Activated naive CD4-positive, alpha-beta T cell treated with anti-CD3 and anti-CD28 coated beads, Interleukin-2, amount 50 U/mL, for 72 hours (primary cell): Measurements from ENCODE around the gene ATAD5. TPM values are rescaled to one million over a fixed set of nuclear protein-coding genes. Genes with fewer than 3 reads are reported as not detected.
"Not testable (repeated sequence)": the region's sequence is repeated elsewhere in the genome, so short reads cannot be mapped to it uniquely, and the experiment has no call there.

ENCODE experiments used
- ATAC-seq, 2 donors: fragments of 150-1000 bp; cut with Tn5 transposase; 2 replicates each; pipeline ENCODE4 v1.10.0; 2021; ENCODE audit warnings: mild to moderate bottlenecking in 2 of 2, moderate library complexity in 2 of 2
- DNase-seq, 2 donors: peaks; one replicate each; pipeline ENCODE4 v3.0.0; 2021 to 2022; ENCODE audit warnings: low spot score in 2 of 2
- H3K27ac Mint-ChIP-seq, 2 donors: one replicate each; pipeline ENCODE4 v1.8.0; 2022; ENCODE audit warnings: mild to moderate bottlenecking in 2 of 2, mixed read lengths in 2 of 2
- H3K36me3 Mint-ChIP-seq, 2 donors: one replicate each; pipeline ENCODE4 v1.8.0; 2022; ENCODE audit warnings: mixed read lengths in 2 of 2
- H3K9me3 Mint-ChIP-seq, 2 donors: one replicate each; pipeline ENCODE4 v1.8.0; 2022; ENCODE audit warnings: mixed read lengths in 2 of 2
- total RNA-seq, 2 donors: library from RNA; stranded (reverse); gene quantifications; one replicate each; pipeline ENCODE4 v1.2.3, GENCODE V29; 2022

Gene ATAD5, protein sequence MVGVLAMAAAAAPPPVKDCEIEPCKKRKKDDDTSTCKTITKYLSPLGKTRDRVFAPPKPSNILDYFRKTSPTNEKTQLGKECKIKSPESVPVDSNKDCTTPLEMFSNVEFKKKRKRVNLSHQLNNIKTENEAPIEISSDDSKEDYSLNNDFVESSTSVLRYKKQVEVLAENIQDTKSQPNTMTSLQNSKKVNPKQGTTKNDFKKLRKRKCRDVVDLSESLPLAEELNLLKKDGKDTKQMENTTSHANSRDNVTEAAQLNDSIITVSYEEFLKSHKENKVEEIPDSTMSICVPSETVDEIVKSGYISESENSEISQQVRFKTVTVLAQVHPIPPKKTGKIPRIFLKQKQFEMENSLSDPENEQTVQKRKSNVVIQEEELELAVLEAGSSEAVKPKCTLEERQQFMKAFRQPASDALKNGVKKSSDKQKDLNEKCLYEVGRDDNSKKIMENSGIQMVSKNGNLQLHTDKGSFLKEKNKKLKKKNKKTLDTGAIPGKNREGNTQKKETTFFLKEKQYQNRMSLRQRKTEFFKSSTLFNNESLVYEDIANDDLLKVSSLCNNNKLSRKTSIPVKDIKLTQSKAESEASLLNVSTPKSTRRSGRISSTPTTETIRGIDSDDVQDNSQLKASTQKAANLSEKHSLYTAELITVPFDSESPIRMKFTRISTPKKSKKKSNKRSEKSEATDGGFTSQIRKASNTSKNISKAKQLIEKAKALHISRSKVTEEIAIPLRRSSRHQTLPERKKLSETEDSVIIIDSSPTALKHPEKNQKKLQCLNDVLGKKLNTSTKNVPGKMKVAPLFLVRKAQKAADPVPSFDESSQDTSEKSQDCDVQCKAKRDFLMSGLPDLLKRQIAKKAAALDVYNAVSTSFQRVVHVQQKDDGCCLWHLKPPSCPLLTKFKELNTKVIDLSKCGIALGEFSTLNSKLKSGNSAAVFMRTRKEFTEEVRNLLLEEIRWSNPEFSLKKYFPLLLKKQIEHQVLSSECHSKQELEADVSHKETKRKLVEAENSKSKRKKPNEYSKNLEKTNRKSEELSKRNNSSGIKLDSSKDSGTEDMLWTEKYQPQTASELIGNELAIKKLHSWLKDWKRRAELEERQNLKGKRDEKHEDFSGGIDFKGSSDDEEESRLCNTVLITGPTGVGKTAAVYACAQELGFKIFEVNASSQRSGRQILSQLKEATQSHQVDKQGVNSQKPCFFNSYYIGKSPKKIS (N-terminal part only)
- 10 to 100 TPM; 32.5 to 52.1 TPM for total RNA-seq

DNA sequence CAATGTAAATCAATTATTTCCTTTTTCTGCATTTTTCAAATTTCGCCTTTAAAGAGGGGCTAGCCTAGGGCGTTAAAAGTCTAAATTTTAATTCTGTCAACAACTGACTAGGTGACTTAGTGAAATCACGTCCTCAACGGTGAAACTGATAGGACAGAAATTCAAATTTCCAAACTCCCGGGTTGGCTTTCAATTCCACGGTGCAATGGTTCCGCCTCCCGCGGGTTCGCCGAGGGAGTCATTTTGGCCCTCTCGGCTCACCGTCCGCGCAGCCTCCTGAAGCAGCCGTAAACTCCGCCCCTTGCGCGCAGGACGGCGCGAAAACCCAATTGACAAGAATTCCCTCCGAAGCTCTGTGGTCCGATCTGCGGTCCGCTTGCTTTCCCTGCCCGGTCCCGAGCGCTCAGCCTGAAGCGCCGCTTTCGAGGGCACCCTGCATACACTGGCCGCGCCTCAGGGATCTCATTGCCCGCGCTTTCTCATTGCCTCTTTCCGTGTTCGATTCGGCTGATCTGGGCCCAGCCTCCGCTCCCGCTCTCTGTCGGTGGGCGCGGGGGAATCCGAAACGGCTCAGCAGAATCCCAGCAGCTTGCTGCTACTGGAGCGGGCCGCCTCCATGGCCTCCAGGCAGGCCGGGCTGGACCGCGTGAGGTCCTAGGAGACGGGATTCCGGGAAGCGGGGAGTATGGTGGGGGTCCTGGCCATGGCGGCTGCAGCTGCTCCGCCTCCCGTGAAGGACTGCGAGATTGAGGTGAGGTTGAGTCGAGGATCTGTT, at the start of gene ATAD5:
Gene ATAD5 (plus strand): TSS at position 304 of the 775 bp plus-strand sequence. CDS start 382 bp downstream, at position 686.
- ATAC-seq = peak; percentile 95
- Mint-ChIP-seq H3K9me3 (no peaks in the 10 kb centered on the region), H3K36me3 (peaks cover 33 to 35% of the 10 kb centered on the region in 2 donors), H3K27ac (peak within 1 kb of the TSS; percentile 97 to 99)
- DNase-seq = peak; percentile 88 to 90

DNA sequence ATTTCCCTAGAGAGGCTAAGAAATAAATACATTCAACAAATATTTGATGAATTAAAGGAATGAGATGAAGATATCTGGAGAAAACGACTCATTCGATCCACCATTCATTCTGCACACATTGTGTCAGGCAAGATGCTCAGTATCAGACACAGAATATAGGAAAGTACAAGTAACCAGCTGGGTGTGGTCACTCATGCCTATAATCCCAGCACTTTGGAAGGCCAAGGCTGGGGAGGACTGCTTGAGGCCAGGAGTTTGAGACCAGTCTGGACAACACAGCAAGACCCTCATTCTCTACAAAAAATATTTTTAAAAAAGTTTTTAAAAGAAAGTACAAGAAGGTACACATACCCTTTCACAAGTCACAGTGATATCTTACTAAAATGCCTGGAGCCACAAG, 49.6 kb upstream of the ATAD5 start:
- Mint-ChIP-seq H3K36me3 (peaks cover 10 to 24% of the 10 kb centered on the region in 2 donors), H3K27ac (peak overlapping the region in 1 of 2 donors; percentile 66), H3K9me3 (no peaks in the 10 kb centered on the region)
- DNase-seq (no peak), ATAC-seq (no peak)

DNA sequence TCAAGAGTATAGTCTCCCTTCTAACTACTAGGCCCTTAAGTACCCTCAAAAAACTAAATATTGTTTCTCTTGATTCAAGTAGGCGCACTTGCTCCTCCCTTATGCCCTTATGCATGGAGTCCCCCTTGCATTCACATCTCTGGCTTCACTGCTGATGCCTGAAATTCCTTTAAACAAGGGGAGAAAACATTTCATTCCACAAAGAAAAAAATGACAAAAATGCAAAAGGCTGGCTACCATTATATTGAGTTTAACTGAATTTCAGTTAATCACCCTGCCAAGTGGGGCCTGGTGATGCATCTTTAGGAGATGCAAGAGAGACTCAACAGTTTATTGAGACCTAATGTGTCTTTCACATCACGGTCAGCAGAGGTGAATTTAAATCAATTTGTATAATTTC, 42.8 kb upstream of the ATAD5 start:
- ATAC-seq (no peak), DNase-seq (no peak)
- peaks cover 5 to 23% of the 10 kb centered on the region in 2 donors for H3K36me3 Mint-ChIP-seq
- H3K9me3 Mint-ChIP-seq = no peaks in the 10 kb centered on the region
- H3K27ac Mint-ChIP-seq = peak overlapping the region in 1 of 2 donors; percentile 91

DNA sequence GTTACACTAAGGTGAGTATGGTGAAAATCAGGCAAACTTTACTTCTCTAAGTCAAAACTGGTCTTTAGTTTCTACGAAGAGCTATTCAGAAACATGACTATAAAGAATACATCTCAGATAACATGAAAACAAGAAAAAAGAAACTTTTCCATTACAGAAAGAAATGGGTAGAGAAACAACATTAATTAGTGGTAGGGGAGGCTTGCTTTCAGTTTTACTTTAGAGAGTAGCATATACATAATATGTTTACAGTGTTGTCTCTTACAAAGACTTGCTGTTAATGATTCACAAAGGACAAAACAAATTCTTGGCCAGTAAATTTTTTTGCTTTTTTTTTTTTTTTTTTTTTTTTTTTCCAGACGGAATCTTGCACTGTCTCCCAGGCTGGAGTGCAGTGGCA, 41.5 kb upstream of the ATAD5 start:
- no peaks in the 10 kb centered on the region for H3K9me3 Mint-ChIP-seq
- DNase-seq (no peak), ATAC-seq (peak in 1 of 2 donors; percentile 76)
- peaks cover 5 to 24% of the 10 kb centered on the region in 2 donors for H3K36me3 Mint-ChIP-seq
- peak overlapping the region; percentile 32 to 44 for H3K27ac Mint-ChIP-seq

DNA sequence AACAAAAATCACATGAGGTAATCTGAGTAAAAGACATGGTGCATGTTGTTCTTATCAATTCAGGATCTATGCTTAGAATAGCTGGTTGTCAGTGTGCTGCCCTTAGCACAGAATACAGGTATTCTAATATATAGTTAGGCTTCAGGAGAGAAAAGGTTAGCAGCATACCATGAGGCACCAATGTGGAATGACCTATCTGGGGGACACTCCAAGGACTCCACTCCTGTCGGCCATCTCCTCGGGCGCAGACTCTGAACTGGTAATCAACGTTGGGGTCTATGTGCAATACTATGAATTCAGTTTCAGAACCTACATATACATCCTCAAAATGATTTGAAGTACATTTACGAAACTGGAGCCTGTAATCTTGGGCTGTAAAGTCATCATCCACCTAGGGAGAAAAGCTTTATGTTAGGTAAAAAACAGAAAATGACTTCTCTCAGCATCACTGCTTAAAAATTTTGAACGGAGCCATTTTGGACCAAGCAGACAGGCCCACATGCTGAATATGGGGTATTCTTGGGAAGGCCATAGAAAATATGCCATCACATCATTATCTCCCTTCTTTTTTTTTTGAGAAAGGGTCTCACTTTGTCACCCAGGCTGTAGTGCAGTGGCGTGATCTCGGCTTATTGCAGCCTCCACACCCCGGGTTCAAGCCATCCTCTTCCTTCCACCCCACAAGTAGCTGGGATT, 38.3 kb upstream of the ATAD5 start:
- ATAC-seq = no peak
- H3K27ac Mint-ChIP-seq = peak overlapping the region; percentile 65 to 66

DNA sequence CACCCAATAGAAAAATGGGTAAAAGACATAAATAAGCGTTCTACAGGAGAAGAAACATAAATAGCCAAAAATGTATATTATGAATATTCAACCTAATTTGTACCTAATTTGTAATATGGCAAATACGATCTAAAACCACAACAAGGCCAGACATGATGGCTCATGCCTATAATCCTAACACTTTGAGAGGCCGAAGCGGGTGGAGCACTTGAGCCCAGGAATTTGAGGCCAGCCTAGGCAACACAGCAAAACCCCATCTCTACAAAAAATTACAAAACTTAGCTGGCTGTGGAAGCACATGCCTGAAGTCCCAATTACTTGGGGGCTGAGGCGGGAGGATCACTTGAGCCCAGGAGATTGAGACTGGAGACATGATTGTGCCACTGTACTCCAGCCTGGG, 37.4 kb upstream of the ATAD5 start:
- DNase-seq = no peak
- H3K36me3 Mint-ChIP-seq = peaks cover 5 to 35% of the 10 kb centered on the region in 2 donors
- H3K9me3 Mint-ChIP-seq = no peaks in the 10 kb centered on the region
- ATAC-seq = no peak
- peak overlapping the region; percentile 66 to 95 for H3K27ac Mint-ChIP-seq

More for the DNA sequence above, 38.3 kb upstream of the ATAD5 start:
- DNase-seq = no peak
- Mint-ChIP-seq H3K9me3 (no peaks in the 10 kb centered on the region), H3K36me3 (peaks cover 5 to 35% of the 10 kb centered on the region in 2 donors)

DNA sequence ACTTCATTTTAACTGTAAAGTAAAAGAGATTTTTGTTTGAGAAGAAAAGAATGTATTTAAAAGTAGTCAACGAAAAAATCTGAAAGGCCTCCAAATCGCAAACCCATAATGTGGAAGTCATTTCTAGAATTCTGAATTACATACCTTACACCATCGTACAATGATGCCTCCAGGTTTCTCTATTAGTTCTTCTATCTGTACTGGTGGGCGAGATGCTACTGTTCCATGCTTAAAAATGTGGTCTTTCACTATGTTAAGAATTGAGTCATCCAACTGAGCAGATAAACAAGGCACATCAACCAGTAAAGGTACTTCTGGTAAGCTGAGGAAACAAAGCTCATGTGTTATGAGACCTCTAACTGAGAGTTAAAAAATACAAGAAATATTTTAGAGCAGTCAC, 35.8 kb upstream of the ATAD5 start:
- Mint-ChIP-seq H3K9me3 (no peaks in the 10 kb centered on the region), H3K27ac (peak overlapping the region; percentile 77 to 95), H3K36me3 (peaks cover 5 to 35% of the 10 kb centered on the region in 2 donors)
- ATAC-seq = peak; percentile 99 to 100
- DNase-seq = peak in 1 of 2 donors; percentile 24

DNA sequence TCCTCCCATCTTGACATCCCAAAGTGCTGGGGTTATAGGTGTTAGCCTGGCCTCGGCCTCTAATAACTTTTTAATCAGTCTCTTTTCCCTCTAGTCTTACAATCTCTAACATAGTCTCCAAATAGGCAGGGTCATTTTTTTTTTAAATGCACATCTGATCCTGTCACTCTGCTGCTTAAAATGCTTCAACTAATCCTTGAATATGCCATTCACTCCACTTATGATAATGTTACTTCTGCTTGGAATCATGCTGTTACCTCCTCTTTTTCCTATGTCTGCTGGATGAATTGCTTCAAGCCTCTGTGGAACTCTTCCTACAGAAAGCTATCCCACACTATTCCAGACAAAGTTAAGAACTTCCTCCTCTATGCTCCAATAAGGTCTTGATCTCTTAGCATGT, 30.1 kb upstream of the ATAD5 start:
- ATAC-seq = no peak
- Mint-ChIP-seq H3K36me3 (peaks cover 12 to 41% of the 10 kb centered on the region in 2 donors), H3K27ac (peak overlapping the region; percentile 16 to 58), H3K9me3 (peaks cover 0 to 5% of the 10 kb centered on the region in 2 donors)
- DNase-seq = no peak

DNA sequence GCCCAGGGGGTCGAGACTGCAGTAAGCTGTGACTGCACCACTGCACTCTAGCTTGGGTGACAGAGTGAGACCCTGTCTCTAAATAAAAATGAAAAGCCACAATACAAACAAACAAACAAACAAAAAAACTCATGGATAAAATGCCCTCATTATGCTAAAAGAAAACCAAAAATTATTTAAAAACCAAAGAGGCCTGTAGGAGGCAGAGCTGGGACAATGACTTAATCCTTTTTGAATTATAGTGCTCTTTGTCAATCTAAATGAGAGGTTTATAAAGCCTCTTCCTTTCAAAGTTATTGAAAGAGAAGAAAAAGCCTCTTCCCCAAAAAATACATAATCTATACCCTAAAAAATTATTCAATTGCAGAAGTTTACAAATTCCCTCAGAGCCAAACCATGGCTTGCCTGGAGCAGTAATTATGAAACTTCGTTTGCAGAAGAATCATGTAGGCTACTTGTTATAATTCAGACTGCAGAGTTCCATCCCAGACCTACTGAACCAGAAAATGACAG, 25.8 kb upstream of the ATAD5 start:
- H3K9me3 Mint-ChIP-seq = peaks cover 0 to 5% of the 10 kb centered on the region in 2 donors
- peaks cover 12 to 40% of the 10 kb centered on the region in 2 donors for H3K36me3 Mint-ChIP-seq
- peak overlapping the region in 1 of 2 donors; percentile 23 for H3K27ac Mint-ChIP-seq
- ATAC-seq = no peak
- DNase-seq = no peak

DNA sequence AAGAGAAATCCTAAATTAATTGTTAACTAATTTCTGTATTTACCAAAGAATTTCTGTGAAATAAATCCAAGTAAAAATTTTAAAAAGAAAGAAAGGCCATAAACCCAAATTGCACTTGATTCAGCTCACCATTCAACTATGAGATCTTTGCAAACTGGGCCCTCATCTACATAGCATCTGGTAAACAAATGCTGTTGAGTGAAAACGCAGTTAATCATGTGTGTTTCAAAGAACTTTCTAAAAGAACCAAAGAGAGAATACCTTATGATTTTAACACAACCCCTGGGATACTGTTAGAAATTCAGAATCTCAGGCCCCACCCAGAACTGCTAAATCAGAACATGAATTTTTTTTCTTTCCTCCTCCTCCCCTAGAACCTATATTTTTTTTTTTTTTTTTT, 23.9 kb upstream of the ATAD5 start:
- Mint-ChIP-seq H3K36me3 (peaks cover 12 to 34% of the 10 kb centered on the region in 2 donors), H3K27ac (peak overlapping the region; percentile 89 to 96), H3K9me3 (peaks cover 0 to 5% of the 10 kb centered on the region in 2 donors)
- ATAC-seq (no peak), DNase-seq (no peak)

DNA sequence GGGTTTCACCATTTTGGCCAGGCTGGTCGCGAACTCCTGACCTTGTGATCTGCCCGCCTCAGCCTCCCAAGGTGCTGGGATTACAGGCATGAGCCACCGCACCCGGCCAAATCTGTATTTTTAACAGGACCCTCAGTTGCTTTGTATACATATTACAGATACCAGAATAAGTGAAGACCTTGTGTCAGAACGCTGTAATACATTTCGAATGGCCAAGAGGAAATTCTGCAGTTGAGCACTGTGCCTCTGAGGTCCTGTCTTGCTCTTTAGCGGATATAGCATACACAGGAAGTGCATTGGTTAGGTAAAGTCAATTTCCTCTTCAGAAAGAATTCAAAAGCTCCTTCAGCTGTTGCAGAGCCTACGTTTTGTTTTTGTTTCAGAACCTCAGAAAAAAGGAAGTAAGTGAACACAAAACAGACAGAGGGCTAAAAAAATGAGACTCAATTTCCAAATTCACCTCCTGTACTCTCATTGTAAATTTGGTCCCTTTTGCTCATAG, 22.9 kb upstream of the ATAD5 start:
- Mint-ChIP-seq H3K36me3 (peaks cover 6 to 27% of the 10 kb centered on the region in 2 donors), H3K9me3 (no peaks in the 10 kb centered on the region), H3K27ac (peak overlapping the region; percentile 89 to 96)
- DNase-seq = no peak
- peak; percentile 73 to 81 for ATAC-seq

DNA sequence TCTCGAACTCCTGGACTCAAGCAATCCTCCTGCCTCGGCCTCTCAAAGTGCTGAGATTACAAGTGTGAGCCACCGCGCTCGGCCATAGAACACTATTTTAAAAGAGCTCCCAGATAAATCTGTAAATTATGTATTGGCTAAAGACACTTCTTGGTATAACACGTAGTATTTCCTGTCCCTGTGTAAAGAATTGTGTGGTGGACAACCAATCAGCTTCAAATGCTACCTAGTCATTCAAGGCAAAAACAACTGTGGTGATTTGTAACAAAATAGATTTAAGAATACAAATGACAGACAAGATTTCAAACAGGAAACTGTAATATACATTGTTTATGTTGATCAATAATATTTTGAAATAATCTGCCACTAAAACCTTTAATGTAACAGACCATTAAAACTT, 21.9 kb upstream of the ATAD5 start:
- no peak for DNase-seq
- H3K27ac Mint-ChIP-seq = peak overlapping the region; percentile 89 to 96
- no peak for ATAC-seq

DNA sequence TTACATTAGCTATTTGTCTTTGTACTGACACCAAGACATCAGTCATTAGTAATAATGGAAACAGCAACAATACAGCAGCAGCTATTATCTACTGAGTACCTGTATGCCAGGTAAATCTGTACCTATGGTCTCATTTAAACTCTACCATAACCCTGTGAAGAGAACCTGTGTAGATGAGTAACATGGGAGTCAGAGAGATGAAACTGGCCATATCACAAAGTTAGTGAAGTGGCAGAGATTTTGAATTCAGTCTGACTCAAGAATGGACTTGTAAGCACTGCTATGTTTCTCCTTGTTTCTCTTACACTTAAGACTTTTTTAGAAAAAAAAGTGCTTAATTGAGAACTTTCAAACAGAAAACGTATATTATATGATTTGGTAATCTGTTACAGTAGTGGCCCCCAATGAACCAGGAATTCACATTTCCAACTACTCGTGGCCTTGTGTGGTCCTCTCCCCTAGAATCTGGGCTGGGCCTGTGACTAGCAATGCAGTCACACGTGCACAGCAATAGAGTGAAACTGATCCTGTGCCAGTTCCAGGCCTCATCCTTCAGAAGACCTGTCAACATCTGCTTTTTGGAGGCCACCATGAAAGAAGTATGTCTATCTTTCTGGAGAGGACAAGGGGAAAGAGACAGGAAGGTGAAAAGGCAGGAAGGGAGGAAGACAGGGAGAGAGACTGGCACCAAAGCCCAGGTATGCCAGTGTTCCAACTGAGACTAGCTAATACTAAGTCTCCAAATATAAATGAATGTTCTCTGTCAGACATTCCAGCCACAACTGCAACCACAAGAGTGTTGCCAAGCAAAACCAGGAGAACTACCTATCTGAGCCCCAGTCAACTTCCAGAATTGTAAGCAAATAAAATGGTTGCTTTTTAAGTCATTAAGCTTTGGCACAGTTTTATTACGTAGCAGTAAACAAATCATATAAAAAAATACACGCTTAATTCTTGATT, 19.3 kb upstream of the ATAD5 start:
- ATAC-seq (peak; percentile 71 to 73), DNase-seq (no peak)
- H3K36me3 Mint-ChIP-seq = peaks cover 0 to 16% of the 10 kb centered on the region in 2 donors

More for the DNA sequence above, 21.9 kb upstream of the ATAD5 start:
- Mint-ChIP-seq H3K9me3 (no peaks in the 10 kb centered on the region), H3K36me3 (peaks cover 0 to 17% of the 10 kb centered on the region in 2 donors)

DNA sequence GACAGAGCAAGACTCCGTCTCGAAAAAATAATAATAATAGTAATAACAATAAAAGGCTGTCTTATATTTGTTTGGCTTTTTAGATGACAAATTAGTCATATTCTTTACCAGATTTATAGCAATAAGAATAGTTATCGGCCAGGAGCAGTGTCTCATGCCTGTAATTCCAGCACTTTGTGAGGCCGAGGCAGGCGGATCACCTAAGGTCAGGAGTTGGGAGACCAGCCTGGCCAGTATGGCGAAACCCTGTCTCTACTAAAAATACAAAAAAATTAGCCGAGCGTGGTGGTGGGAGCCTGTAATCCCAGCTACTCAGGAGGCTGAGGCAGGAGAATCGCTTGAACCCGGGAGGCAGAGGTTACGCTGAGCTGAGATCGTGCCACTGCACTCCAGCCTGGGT, 17.5 kb upstream of the ATAD5 start:
- not testable (repeated sequence) for H3K27ac Mint-ChIP-seq, H3K9me3 Mint-ChIP-seq, DNase-seq, ATAC-seq
- H3K36me3 Mint-ChIP-seq = peaks cover 0 to 23% of the 10 kb centered on the region in 2 donors

More for the DNA sequence above, 19.3 kb upstream of the ATAD5 start:
- H3K27ac Mint-ChIP-seq = peak overlapping the region; percentile 63 to 96
- H3K9me3 Mint-ChIP-seq = no peaks in the 10 kb centered on the region
